DND-41 (cell line): ENCODE results near the gene ATP6V1B1.

ENCODE experiments used
- ATAC-seq: fragments of 200-7000 bp; cut with Tn5 transposase; 3 replicates; pipeline ENCODE4 v1.9.1; 2021; ENCODE audit warnings: low read depth; ENCODE audit not compliant: insufficient read depth
- DNase-seq: peaks from one replicate; pipeline ENCODE4 v3.0.0-alpha.2; 2020
- H2AFZ ChIP-seq: 2 replicates; pipeline ENCODE4 v1.6.0; 2012; ENCODE audit warnings: low read depth, low read length
- H3K27ac ChIP-seq: 2 replicates; pipeline ENCODE4 v1.5.1; 2012; ENCODE audit warnings: low read length, inconsistent platforms
- H3K27me3 ChIP-seq: fragments of 200-600 bp; sonication (generic); 2 replicates; pipeline ENCODE4 v1.6.0; 2012; ENCODE audit warnings: low read length, mild to moderate bottlenecking, inconsistent platforms; ENCODE audit not compliant: insufficient read depth, poor library complexity
- H3K36me3 ChIP-seq: 2 replicates; pipeline ENCODE4 v1.5.1; 2012; ENCODE audit warnings: low read length, inconsistent platforms; ENCODE audit not compliant: insufficient read depth
- H3K4me1 ChIP-seq: 2 replicates; pipeline ENCODE4 v1.5.1; 2012; ENCODE audit warnings: mild to moderate bottlenecking, low read length; ENCODE audit not compliant: insufficient read depth
- H3K4me2 ChIP-seq: 2 replicates; pipeline ENCODE4 v1.6.0; 2012; ENCODE audit warnings: mild to moderate bottlenecking, moderate library complexity, low read length, inconsistent platforms; ENCODE audit not compliant: insufficient read depth
- H3K4me3 ChIP-seq, 2 experiments: fragments of 200-600 bp in 1 of 2; shearing (Covaris generic) in 1 of 2; 2 replicates each; pipeline ENCODE4 v1.5.1; 2012 to 2016; ENCODE audit warnings: inconsistent platforms in 2 of 2, low read length in 2 of 2, mild to moderate bottlenecking in 2 of 2, low read depth in 1 of 2, moderate library complexity in 1 of 2
- H3K79me2 ChIP-seq: 2 replicates; pipeline ENCODE4 v1.6.0; 2012; ENCODE audit warnings: low read length, inconsistent platforms; ENCODE audit not compliant: insufficient read depth
- H3K9ac ChIP-seq: 2 replicates; pipeline ENCODE4 v1.6.0; 2012; ENCODE audit warnings: low read depth, mild to moderate bottlenecking, inconsistent platforms, low read length, moderate library complexity
- H3K9me3 ChIP-seq: 2 replicates; pipeline ENCODE4 v1.5.1; 2012; ENCODE audit warnings: low read length, moderate library complexity, mild to moderate bottlenecking, inconsistent platforms; ENCODE audit not compliant: insufficient read depth, severe bottlenecking
- H4K20me1 ChIP-seq: 2 replicates; pipeline ENCODE4 v1.6.0; 2012; ENCODE audit warnings: low read length; ENCODE audit not compliant: insufficient read depth
- EZH2 ChIP-seq: IDR thresholded peaks from 3 replicates; pipeline ENCODE4 v1.6.1; 2012; ENCODE audit warnings: borderline replicate concordance, low read depth, mild to moderate bottlenecking, moderate library complexity, low read length, inconsistent platforms; ENCODE audit not compliant: severe bottlenecking
- TF ChIP-seq, protein P1 (sequence below): IDR thresholded peaks from 2 replicates; pipeline ENCODE4 v1.5.1; 2012; ENCODE audit warnings: borderline replicate concordance, low read length, moderate library complexity, mild to moderate bottlenecking; ENCODE audit not compliant: poor library complexity, severe bottlenecking; ENCODE audit errors: extremely low read depth

Gene ATP6V1B1

DNA sequence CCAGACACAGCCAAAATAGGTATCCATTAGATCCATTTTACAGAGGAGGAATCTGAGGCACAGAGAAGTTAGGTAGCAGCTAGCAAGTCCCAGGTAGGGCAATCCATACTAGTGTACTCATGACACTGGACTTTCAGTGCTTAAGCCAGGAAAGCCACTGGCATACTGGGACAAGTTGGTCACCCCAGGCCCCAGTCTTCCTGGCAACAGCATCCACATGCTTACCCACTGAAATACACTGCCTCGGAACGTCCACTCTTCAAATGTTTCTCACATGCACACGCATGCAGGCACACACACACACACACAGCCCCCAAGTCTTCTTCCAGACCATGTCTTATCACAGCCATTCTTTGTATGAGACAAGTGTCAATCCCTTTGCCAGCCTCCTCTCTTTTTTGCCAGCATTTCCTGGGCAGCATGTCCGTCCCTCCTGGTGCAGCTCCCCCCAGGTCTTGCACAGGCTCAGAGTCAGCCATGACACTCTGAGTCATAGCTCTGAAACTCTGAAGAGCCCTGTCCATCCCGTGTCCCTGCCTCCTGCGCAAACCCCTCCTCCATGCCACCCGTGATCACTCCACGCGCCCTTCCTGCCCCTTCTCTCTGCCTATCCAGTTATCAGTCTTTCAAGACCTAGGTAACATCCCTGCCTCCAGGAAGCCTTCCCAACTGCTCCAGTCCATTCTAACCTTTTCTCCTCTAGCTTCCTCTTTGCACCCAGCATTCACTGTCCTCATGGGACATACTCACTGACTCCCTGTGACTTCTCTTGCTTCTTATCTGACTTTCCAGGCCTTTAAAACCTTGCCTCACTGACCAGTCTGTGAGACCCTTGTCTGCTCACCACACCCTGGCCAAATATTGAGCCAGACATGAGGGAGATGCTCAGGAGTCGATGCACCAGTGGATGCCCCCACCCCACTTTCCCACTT, 69.8 kb downstream of the ATP6V1B1 start:
- no peaks in the 10 kb centered on the region for H3K9me3 ChIP-seq
- no peaks in the 10 kb centered on the region for H3K36me3 ChIP-seq
- H4K20me1 ChIP-seq: no peaks in the 10 kb centered on the region; the same call in 1 of the 2 replicates
- no peak overlapping the region for H3K27ac ChIP-seq
- no peaks in the 10 kb centered on the region for H3K27me3 ChIP-seq
- no peak for ATAC-seq
- H3K4me3 ChIP-seq: no peak overlapping the region
- no peak overlapping the region for H3K4me2 ChIP-seq
- peaks cover 10% of the 10 kb centered on the region for H3K4me1 ChIP-seq
- no peak overlapping the region for H3K9ac ChIP-seq
- DNase-seq: no peak
- TF ChIP-seq EZH2: no peak
- TF ChIP-seq, protein P1, sequence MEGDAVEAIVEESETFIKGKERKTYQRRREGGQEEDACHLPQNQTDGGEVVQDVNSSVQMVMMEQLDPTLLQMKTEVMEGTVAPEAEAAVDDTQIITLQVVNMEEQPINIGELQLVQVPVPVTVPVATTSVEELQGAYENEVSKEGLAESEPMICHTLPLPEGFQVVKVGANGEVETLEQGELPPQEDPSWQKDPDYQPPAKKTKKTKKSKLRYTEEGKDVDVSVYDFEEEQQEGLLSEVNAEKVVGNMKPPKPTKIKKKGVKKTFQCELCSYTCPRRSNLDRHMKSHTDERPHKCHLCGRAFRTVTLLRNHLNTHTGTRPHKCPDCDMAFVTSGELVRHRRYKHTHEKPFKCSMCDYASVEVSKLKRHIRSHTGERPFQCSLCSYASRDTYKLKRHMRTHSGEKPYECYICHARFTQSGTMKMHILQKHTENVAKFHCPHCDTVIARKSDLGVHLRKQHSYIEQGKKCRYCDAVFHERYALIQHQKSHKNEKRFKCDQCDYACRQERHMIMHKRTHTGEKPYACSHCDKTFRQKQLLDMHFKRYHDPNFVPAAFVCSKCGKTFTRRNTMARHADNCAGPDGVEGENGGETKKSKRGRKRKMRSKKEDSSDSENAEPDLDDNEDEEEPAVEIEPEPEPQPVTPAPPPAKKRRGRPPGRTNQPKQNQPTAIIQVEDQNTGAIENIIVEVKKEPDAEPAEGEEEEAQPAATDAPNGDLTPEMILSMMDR: no peak
- no peak overlapping the region for H2AFZ ChIP-seq
- no peaks in the 10 kb centered on the region for H3K79me2 ChIP-seq

DNA sequence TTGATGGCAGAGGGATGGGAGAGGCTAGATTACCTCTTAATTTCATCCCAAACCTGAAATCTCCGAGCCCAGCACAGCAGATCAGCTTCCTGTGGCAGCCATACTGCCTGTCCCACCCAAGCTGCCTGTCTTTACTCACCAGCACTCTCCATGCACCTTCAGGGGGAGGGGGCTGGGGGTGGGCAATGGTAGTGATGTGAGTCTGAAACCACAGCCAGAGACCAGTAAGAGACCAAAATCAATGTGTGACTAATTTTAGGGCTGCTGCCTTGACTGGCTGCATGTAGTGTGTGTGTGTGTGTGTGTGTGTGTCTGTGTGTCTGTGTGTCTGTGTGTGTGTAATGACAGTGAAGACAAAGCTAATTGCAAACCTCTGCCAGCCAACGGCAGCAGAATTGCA, 70.6 kb downstream of the ATP6V1B1 start:
- ATAC-seq (no peak), DNase-seq (no peak)
- H3K9me3 ChIP-seq: no peaks in the 10 kb centered on the region
- H3K4me2 ChIP-seq: no peak overlapping the region
- no peaks in the 10 kb centered on the region for H3K79me2 ChIP-seq
- H3K27me3 ChIP-seq: no peaks in the 10 kb centered on the region
- H3K36me3 ChIP-seq: no peaks in the 10 kb centered on the region
- peaks cover 2% of the 10 kb centered on the region for H3K4me1 ChIP-seq
- H3K4me3 ChIP-seq: no peak overlapping the region
- H3K9ac ChIP-seq: no peak overlapping the region
- no peak overlapping the region for H2AFZ ChIP-seq
- H3K27ac ChIP-seq: no peak overlapping the region
- no peak for TF ChIP-seq EZH2
- TF ChIP-seq, protein P1: no peak
- H4K20me1 ChIP-seq: no peaks in the 10 kb centered on the region; the same call in 1 of the 2 replicates

DNA sequence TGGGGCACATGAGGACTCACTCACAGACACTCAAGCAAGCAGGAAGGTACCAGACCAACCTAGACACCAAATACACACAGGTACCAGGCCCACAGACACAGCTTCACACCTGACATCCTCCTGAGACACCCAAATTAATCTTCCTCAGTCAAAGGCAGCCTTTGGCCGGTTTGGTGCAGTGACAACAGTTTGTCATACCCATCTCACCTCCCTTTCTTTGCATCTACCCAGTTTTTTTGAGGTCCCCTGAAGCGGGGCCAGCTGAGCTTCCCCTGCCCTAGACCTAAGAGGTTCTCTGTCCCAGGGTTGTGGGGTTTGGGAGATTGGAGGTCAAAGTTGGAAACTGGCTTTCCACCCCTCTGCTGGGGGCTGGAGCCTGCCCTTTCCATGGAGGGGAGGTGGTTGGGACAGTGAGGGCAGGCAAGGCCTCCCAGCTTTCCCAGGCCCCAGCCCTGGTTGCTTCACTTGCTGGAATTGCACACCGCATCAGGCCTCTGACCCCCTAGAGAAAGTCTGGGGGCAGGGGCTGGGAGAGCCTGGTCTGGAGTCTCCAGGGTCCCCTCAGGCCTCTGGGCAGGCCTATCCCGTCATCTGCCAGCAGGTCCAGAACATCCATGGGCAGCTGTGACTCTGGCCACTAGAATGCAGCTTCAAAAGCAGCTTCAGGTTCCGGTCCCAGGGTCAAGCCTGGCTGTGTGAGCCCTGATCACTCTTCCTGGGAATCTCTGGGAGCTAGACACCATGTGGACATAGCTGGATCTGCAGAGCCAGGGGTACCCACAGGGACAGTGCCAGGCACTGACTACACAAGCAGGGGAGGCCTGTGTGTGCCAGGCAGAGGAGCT, 71.5 kb downstream of the ATP6V1B1 start:
- no peaks in the 10 kb centered on the region; the same call in 1 of the 2 replicates for H4K20me1 ChIP-seq
- no peak for DNase-seq
- no peak overlapping the region for H3K4me2 ChIP-seq
- ATAC-seq: no peak
- no peak for TF ChIP-seq EZH2
- TF ChIP-seq, protein P1: no peak
- no peaks in the 10 kb centered on the region for H3K79me2 ChIP-seq
- H3K27ac ChIP-seq: no peak overlapping the region
- no peaks in the 10 kb centered on the region for H3K9me3 ChIP-seq
- H2AFZ ChIP-seq: no peak overlapping the region
- no peak overlapping the region for H3K9ac ChIP-seq
- no peaks in the 10 kb centered on the region for H3K27me3 ChIP-seq
- H3K36me3 ChIP-seq: no peaks in the 10 kb centered on the region
- H3K4me3 ChIP-seq: no peak overlapping the region
- H3K4me1 ChIP-seq: no peaks in the 10 kb centered on the region
